Gastrocnemius medialis (tissue), 4 donors: Measurements from ENCODE around the gene KLRC1.

Experiments
- CTCF ChIP-seq, 5 experiments: fragments of 450-650 bp in 3 of 5; fragments of 200-600 bp in 2 of 5; sonication (generic) in 2 of 5; IDR thresholded peaks in 4 of 5; conservative IDR thresholded peaks in 1 of 5; 1 replicate in 4 of 5; 2 replicates in 1 of 5; pipeline ENCODE4 v1.5.1; 2016 to 2019; ENCODE audit warnings: antibody characterized with exemption in 5 of 5, mild to moderate bottlenecking in 3 of 5, moderate library complexity in 3 of 5
- POLR2A ChIP-seq, 2 donors: fragments of 450-650 bp; IDR thresholded peaks; one replicate each; pipeline ENCODE4 v1.6.1; 2017; ENCODE audit warnings: antibody characterized with exemption in 2 of 2, mild to moderate bottlenecking in 2 of 2, moderate library complexity in 2 of 2

GRCh38 chr12:10454531-10454930 lies 1.4 kb upstream of the KLRC1 start:
- TF ChIP-seq CTCF (IDR thresholded peaks at IDR 0.05 in 4 of 5, conservative IDR thresholded peaks at IDR 0.05 in 1 of 5) (no peak), POLR2A (IDR thresholded peaks at IDR 0.05) (no peak)
